Caco-2 (cell line): Measurements from ENCODE around the gene PKHD1. TPM values are rescaled to one million over a fixed set of nuclear protein-coding genes. Genes with fewer than 3 reads are reported as not detected.
"Not testable (repeated sequence)": the region's sequence is repeated elsewhere in the genome, so short reads cannot be mapped to it uniquely, and the experiment has no call there.

Experiments
- BruUV-seq: library from RNA; stranded (reverse); fragments of 400-500 nt; replicated peaks from 2 replicates; lab custom pipeline; 2021; lab: Mats Ljungman, UMichigan
- CTCF ChIA-PET: fragments of 300-600 bp; sonication (Branson Sonifier 250); formaldehyde crosslinking; loops from one replicate; lab custom pipeline; 2022; ENCODE audit warnings: antibody characterized with exemption; lab: Charles Lee
- POLR2A ChIA-PET: fragments of 300-600 bp; sonication (Branson Sonifier 250); formaldehyde crosslinking; loops from one replicate; lab custom pipeline; 2022; ENCODE audit warnings: antibody characterized with exemption; lab: Charles Lee
- DNase-seq, 2 experiments: peaks; one replicate each; pipeline versions ENCODE4 v3.0.0 to v3.0.0-alpha.2; 2020 to 2022
- H3K27me3 ChIP-seq: replicated peaks from 2 replicates; pipeline ENCODE4 v1.6.0; 2011; ENCODE audit warnings: low read length; ENCODE audit not compliant: control insufficient read depth, insufficient read depth
- H3K36me3 ChIP-seq: 2 replicates; pipeline ENCODE4 v1.5.1; 2011; ENCODE audit warnings: low read length; ENCODE audit not compliant: control insufficient read depth, insufficient read depth
- H3K4me1 ChIP-seq: fragments of 250-450 bp; sonication (Bioruptor Pico); 2 replicates; pipeline ENCODE4 v1.5.1; 2020; ENCODE audit warnings: mild to moderate bottlenecking
- H3K4me3 ChIP-seq: 2 replicates; pipeline ENCODE4 v1.5.1; 2011; ENCODE audit warnings: low read depth, mild to moderate bottlenecking, control low read depth, low read length
- H3K9me3 ChIP-seq: fragments of 250-450 bp; sonication (Bioruptor Pico); 2 replicates; pipeline ENCODE4 v1.5.1; 2020; ENCODE audit warnings: mild to moderate bottlenecking, moderate library complexity
- H3K27ac Mint-ChIP-seq: one replicate; pipeline ENCODE4 v1.8.0; 2022; ENCODE audit warnings: mixed read lengths; ENCODE audit not compliant: unreplicated experiment
- H3K27me3 Mint-ChIP-seq: one replicate; pipeline ENCODE4 v1.8.0; 2022; ENCODE audit warnings: mixed read lengths; ENCODE audit not compliant: insufficient read depth, unreplicated experiment
- H3K36me3 Mint-ChIP-seq: one replicate; pipeline ENCODE4 v1.8.0; 2022; ENCODE audit warnings: mild to moderate bottlenecking, mixed read lengths; ENCODE audit not compliant: insufficient read depth, unreplicated experiment
- H3K4me1 Mint-ChIP-seq: one replicate; pipeline ENCODE4 v1.8.0; 2022; ENCODE audit warnings: low read depth, mixed read lengths; ENCODE audit not compliant: unreplicated experiment
- H3K4me3 Mint-ChIP-seq: one replicate; pipeline ENCODE4 v1.8.0; 2022; ENCODE audit warnings: mild to moderate bottlenecking, moderate library complexity, mixed read lengths; ENCODE audit not compliant: unreplicated experiment
- H3K9me3 Mint-ChIP-seq: one replicate; pipeline ENCODE4 v1.8.0; 2022; ENCODE audit warnings: mixed read lengths; ENCODE audit not compliant: unreplicated experiment
- CTCF ChIP-seq, 2 experiments: fragments of 200-600 bp in 1 of 2; IDR thresholded peaks; 1 replicate in 1 of 2; 2 replicates in 1 of 2; pipeline versions ENCODE4 v1.5.1 to v1.8.0; 2011 to 2022; ENCODE audit warnings: antibody characterized with exemption in 1 of 2, control low read depth in 1 of 2, inconsistent platforms in 1 of 2, low read depth in 1 of 2, low read length in 1 of 2, mild to moderate bottlenecking in 1 of 2, moderate library complexity in 1 of 2; ENCODE audit not compliant: insufficient read depth in 1 of 2, severe bottlenecking in 1 of 2, unreplicated experiment in 1 of 2
- intact Hi-C: fragments of 100-400 bp; cut with micrococcal nuclease; formaldehyde crosslinking; loops from one replicate; pipeline ENCODE4 v1.10.0; 2022; ENCODE audit not compliant: unreplicated experiment
- total RNA-seq: library from RNA; stranded (reverse); gene quantifications from 2 replicates; pipeline ENCODE4 v1.2.3, GENCODE V29; 2022

PKHD1 gene
- total RNA-seq, 1 experiment from 2014 or later = 3.3 TPM

GRCh38 chr6:51854876-51855275, 232.5 kb downstream of the PKHD1 start:
- no peak overlapping the region for H3K27ac Mint-ChIP-seq

GRCh38 chr6:51854347-51854746, 233.1 kb downstream of the PKHD1 start:
- no peaks in the 10 kb centered on the region for H3K27me3 Mint-ChIP-seq
- no peaks in the 10 kb centered on the region for H3K27me3 ChIP-seq
- no TSS peak for BruUV-seq
- H3K4me3 Mint-ChIP-seq = no peak overlapping the region
- no peaks in the 10 kb centered on the region for H3K9me3 Mint-ChIP-seq
- no peak for DNase-seq
- ChIA-PET POLR2A (no interaction called here), CTCF (interaction anchor here (0.8 to 1.9 kb wide), 2 partner anchors 36 to 106 kb away, joined by 3 to 8 read pairs; no protein-coding TSS in a partner anchor)
- no peak overlapping the region for H3K4me3 ChIP-seq
- no peak for TF ChIP-seq CTCF (IDR thresholded peaks at IDR 0.05; ENCODE audit: insufficient read depth in 1 of 2, low read depth in 1 of 2, low read length in 1 of 2, severe bottlenecking in 1 of 2, unreplicated experiment in 1 of 2)
- intact Hi-C loops = no loop called here
- no peaks in the 10 kb centered on the region for H3K36me3 ChIP-seq
- H3K4me1 ChIP-seq = peaks cover 19% of the 10 kb centered on the region
- no peaks in the 10 kb centered on the region for H3K9me3 ChIP-seq
- H3K4me1 Mint-ChIP-seq = peaks cover 7% of the 10 kb centered on the region
- no peaks in the 10 kb centered on the region for H3K36me3 Mint-ChIP-seq
- H3K27ac Mint-ChIP-seq = no peak overlapping the region

More at GRCh38 chr6:51854876-51855275, 232.5 kb downstream of the PKHD1 start:
- no peaks in the 10 kb centered on the region for H3K9me3 ChIP-seq
- no peak for TF ChIP-seq CTCF (IDR thresholded peaks at IDR 0.05; ENCODE audit: insufficient read depth in 1 of 2, low read depth in 1 of 2, low read length in 1 of 2, severe bottlenecking in 1 of 2, unreplicated experiment in 1 of 2)
- no TSS peak for BruUV-seq
- no peaks in the 10 kb centered on the region for H3K27me3 ChIP-seq
- no peak overlapping the region for H3K4me3 Mint-ChIP-seq
- no peaks in the 10 kb centered on the region for H3K9me3 Mint-ChIP-seq
- H3K4me3 ChIP-seq = no peak overlapping the region
- H3K4me1 Mint-ChIP-seq = peaks cover 7% of the 10 kb centered on the region
- no peaks in the 10 kb centered on the region for H3K36me3 ChIP-seq
- POLR2A ChIA-PET = no interaction called here
- no peaks in the 10 kb centered on the region for H3K36me3 Mint-ChIP-seq
- no peaks in the 10 kb centered on the region for H3K27me3 Mint-ChIP-seq
- intact Hi-C loops = loop anchor here (1.0 to 5.0 kb wide), 5 partner anchors 79 to 298 kb away; no protein-coding TSS in a partner anchor
- peak in 1 of 2 experiments; percentile 33 for DNase-seq
- peaks cover 19% of the 10 kb centered on the region for H3K4me1 ChIP-seq
- CTCF ChIA-PET = interaction anchor here (0.8 to 1.9 kb wide), 2 partner anchors 35 to 105 kb away, joined by 3 to 8 read pairs; no protein-coding TSS in a partner anchor

- H3K9me3 Mint-ChIP-seq, H3K27me3 ChIP-seq, H3K27me3 Mint-ChIP-seq, POLR2A ChIA-PET, H3K4me1 Mint-ChIP-seq, CTCF ChIA-PET, BruUV-seq, H3K9me3 ChIP-seq, H3K36me3 Mint-ChIP-seq, H3K4me3 ChIP-seq, H3K4me3 Mint-ChIP-seq, intact Hi-C loops, H3K36me3 ChIP-seq, H3K27ac Mint-ChIP-seq, DNase-seq: not testable (repeated sequence)
- H3K4me1 ChIP-seq = peaks cover 19% of the 10 kb centered on the region
Measured at GRCh38 chr6:51853109-51853508, 234.3 kb downstream of the PKHD1 start.
